Measurements from ENCODE around the gene KLK13. TPM values are rescaled to one million over a fixed set of nuclear protein-coding genes. Genes with fewer than 3 reads are reported as not detected.

KLK13 gene
- polyA plus RNA-seq, 1 of the 3 experiments (the other 2 are of a cell fraction) = not detected

- Histone ChIP-seq H3F3A (replicated peaks; ENCODE audit: insufficient read depth) (no peaks in the 10 kb centered on the region), H3K9ac (no peak overlapping the region), H3K36me3 (replicated peaks in 1 of 2; ENCODE audit: control insufficient read depth in 1 of 2, insufficient read depth in 2 of 2, low read length in 1 of 2) (no peaks in the 10 kb centered on the region), H3K9me3 (0 out of 2 replicates have a peak, but pooled peaks cover 5% of the 10 kb centered on the region), H3K4me3 (ENCODE audit: low read depth in 2 of 2, low read length in 1 of 2) (no peak overlapping the region), H3K9me2 (no peaks in the 10 kb centered on the region), H3K27me3 (ENCODE audit: insufficient read depth) (peaks cover 4% of the 10 kb centered on the region; the same call in 1 of the 2 replicates), H2AFZ (ENCODE audit: low read depth) (no peak overlapping the region), H4K20me1 (ENCODE audit: insufficient read depth) (no peaks in the 10 kb centered on the region), H3K4me2 (no peak overlapping the region), H3K27ac (ENCODE audit: low read depth in 2 of 2, low read length in 1 of 2) (no peak overlapping the region), H3K4me1 (ENCODE audit: control insufficient read depth in 1 of 2, insufficient read depth in 2 of 2, low read depth in 1 of 2, low read length in 1 of 2) (no peaks in the 10 kb centered on the region), H3K79me2 (ENCODE audit: insufficient read depth) (no peaks in the 10 kb centered on the region)
- no peak for DNase-seq
- CTCF ChIA-PET = interaction anchor here (0.7 kb wide), 1 partner anchor 10 kb away, joined by 4 read pairs; no protein-coding TSS in a partner anchor
- WGBS (ENCODE audit: low lambda C conversion rate) = 9% methylated on average over 5 of the region's 5 CpGs
- POLR2A ChIA-PET = no interaction called here
- TF ChIP-seq EP300 (IDR thresholded peaks at IDR 0.05; ENCODE audit: borderline replicate concordance in 1 of 2, low read depth in 1 of 2, low read length in 1 of 2) = no peak
Observed at GRCh38 chr19:51075998-51076397, 11.1 kb upstream of the KLK13 start.

DNA sequence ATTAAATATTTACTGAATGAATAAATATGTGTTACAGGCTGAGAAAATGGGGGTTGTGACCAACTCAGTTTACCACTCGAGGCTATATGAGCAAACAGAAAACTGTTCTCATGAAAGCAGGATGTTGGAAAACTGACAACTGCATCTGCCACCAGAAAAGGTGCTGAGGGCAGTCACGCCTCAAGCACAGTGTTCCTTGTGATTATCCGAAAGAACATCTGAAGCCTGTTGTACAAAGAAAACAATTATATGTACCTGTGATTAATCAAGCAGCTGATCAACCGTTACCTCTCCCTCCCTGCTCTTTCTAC lies 6.2 kb upstream of the KLK13 start:
- Histone ChIP-seq H3F3A (replicated peaks; ENCODE audit: insufficient read depth) (no peaks in the 10 kb centered on the region), H3K36me3 (replicated peaks in 1 of 2; ENCODE audit: control insufficient read depth in 1 of 2, insufficient read depth in 2 of 2, low read length in 1 of 2) (no peaks in the 10 kb centered on the region), H3K4me2 (no peak overlapping the region), H3K79me2 (ENCODE audit: insufficient read depth) (no peaks in the 10 kb centered on the region), H2AFZ (ENCODE audit: low read depth) (no peak overlapping the region), H4K20me1 (ENCODE audit: insufficient read depth) (no peaks in the 10 kb centered on the region), H3K9me3 (0 out of 2 replicates have a peak, but pooled peaks cover 5% of the 10 kb centered on the region), H3K4me3 (ENCODE audit: low read depth in 2 of 2, low read length in 1 of 2) (no peak overlapping the region), H3K4me1 (ENCODE audit: control insufficient read depth in 1 of 2, insufficient read depth in 2 of 2, low read depth in 1 of 2, low read length in 1 of 2) (no peaks in the 10 kb centered on the region), H3K9ac (no peak overlapping the region), H3K9me2 (no peaks in the 10 kb centered on the region), H3K27ac (ENCODE audit: low read depth in 2 of 2, low read length in 1 of 2) (no peak overlapping the region), H3K27me3 (ENCODE audit: insufficient read depth) (peaks cover 38% of the 10 kb centered on the region; the same call in 1 of the 2 replicates)
- CTCF ChIA-PET = no interaction called here
- DNase-seq = no peak
- TF ChIP-seq RXRA (IDR thresholded peaks at IDR 0.05; ENCODE audit: borderline replicate concordance, low read depth) (no peak), GATA2 (CRISPR knock-in tag; IDR thresholded peaks at IDR 0.05) (no peak), RCOR1 (IDR thresholded peaks at IDR 0.05; ENCODE audit: low read length) (no peak), YY1 (IDR thresholded peaks at IDR 0.05; ENCODE audit: low read depth) (no peak), TCF12 (IDR thresholded peaks at IDR 0.05) (no peak), JUND (IDR thresholded peaks at IDR 0.05) (no peak), MEF2A (IDR thresholded peaks at IDR 0.05; ENCODE audit: borderline replicate concordance, low read depth) (no peak), NRF1 (IDR thresholded peaks at IDR 0.05; ENCODE audit: low read depth, low read length) (no peak), GABPA (IDR thresholded peaks at IDR 0.05; ENCODE audit: low read depth) (no peak)
- TF ChIP-seq, protein P1, sequence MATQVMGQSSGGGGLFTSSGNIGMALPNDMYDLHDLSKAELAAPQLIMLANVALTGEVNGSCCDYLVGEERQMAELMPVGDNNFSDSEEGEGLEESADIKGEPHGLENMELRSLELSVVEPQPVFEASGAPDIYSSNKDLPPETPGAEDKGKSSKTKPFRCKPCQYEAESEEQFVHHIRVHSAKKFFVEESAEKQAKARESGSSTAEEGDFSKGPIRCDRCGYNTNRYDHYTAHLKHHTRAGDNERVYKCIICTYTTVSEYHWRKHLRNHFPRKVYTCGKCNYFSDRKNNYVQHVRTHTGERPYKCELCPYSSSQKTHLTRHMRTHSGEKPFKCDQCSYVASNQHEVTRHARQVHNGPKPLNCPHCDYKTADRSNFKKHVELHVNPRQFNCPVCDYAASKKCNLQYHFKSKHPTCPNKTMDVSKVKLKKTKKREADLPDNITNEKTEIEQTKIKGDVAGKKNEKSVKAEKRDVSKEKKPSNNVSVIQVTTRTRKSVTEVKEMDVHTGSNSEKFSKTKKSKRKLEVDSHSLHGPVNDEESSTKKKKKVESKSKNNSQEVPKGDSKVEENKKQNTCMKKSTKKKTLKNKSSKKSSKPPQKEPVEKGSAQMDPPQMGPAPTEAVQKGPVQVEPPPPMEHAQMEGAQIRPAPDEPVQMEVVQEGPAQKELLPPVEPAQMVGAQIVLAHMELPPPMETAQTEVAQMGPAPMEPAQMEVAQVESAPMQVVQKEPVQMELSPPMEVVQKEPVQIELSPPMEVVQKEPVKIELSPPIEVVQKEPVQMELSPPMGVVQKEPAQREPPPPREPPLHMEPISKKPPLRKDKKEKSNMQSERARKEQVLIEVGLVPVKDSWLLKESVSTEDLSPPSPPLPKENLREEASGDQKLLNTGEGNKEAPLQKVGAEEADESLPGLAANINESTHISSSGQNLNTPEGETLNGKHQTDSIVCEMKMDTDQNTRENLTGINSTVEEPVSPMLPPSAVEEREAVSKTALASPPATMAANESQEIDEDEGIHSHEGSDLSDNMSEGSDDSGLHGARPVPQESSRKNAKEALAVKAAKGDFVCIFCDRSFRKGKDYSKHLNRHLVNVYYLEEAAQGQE (IDR thresholded peaks at IDR 0.05; ENCODE audit: low read depth, low read length) = no peak
- TF ChIP-seq, protein P2, sequence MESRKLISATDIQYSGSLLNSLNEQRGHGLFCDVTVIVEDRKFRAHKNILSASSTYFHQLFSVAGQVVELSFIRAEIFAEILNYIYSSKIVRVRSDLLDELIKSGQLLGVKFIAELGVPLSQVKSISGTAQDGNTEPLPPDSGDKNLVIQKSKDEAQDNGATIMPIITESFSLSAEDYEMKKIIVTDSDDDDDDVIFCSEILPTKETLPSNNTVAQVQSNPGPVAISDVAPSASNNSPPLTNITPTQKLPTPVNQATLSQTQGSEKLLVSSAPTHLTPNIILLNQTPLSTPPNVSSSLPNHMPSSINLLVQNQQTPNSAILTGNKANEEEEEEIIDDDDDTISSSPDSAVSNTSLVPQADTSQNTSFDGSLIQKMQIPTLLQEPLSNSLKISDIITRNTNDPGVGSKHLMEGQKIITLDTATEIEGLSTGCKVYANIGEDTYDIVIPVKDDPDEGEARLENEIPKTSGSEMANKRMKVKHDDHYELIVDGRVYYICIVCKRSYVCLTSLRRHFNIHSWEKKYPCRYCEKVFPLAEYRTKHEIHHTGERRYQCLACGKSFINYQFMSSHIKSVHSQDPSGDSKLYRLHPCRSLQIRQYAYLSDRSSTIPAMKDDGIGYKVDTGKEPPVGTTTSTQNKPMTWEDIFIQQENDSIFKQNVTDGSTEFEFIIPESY (IDR thresholded peaks at IDR 0.05; ENCODE audit: borderline replicate concordance, low read depth) = no peak
- POLR2A ChIA-PET = no interaction called here
- WGBS (ENCODE audit: low lambda C conversion rate) = 6% methylated on average over 4 of the region's 4 CpGs

All from SK-N-SH (cell line).